Activated CD4-positive, alpha-beta T cell treated with anti-CD3 and anti-CD28 coated beads, Interleukin-2, amount 50 U/mL, for 48 hours (primary cell): Measurements from ENCODE around the gene SLC38A3.
A peak's percentile ranks its signal among the peaks of the same experiment; 100 is the strongest.
"Not testable (repeated sequence)": the region's sequence is repeated elsewhere in the genome, so short reads cannot be mapped to it uniquely, and the experiment has no call there.

Experiments used
- DNase-seq, 2 experiments: peaks; one replicate each; pipeline ENCODE4 v3.0.0-alpha.2; 2020

The SLC38A3 gene

DNA sequence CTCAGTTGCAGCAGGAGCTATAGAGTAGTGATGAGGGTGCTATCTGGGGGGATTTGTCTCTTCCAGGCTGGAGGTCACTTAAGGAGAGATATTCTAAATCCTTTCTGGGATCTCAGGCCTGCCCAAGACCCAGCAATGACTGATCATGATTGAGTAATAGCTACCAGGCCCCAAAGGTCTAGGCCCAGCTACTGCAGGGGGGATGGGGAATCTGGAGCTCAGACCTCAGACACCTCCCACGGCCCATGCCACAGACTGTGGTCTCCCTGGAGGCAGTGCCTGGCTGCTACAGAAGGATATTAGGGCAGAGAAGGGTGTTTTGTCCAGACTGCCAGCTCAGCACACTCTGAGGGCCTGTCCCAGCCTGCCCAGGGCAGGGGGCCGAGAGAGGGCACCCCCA, 6.9 kb downstream of the SLC38A3 start:
- peak; percentile 33 to 47 for DNase-seq

DNA sequence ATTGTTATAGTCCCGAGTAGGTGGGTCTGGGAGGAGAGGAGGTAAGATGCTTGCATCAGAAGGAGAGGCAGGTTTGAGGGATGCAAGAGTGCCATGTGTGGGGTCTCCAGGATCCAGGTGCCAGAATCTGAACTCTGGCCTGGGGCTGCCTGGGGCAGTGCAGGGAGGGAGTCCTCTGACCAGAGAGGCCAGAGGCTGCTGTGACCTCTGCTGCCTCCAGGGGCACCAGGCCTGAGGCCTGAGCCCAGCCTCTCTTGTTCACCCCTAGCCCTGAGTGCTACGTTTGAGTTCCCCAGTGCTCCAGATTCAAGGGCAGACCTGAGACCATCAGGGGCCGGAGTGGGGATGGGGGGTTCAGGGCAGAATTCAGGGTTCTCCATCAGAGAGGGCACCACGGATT, 7.4 kb downstream of the SLC38A3 start:
- DNase-seq = no peak

DNA sequence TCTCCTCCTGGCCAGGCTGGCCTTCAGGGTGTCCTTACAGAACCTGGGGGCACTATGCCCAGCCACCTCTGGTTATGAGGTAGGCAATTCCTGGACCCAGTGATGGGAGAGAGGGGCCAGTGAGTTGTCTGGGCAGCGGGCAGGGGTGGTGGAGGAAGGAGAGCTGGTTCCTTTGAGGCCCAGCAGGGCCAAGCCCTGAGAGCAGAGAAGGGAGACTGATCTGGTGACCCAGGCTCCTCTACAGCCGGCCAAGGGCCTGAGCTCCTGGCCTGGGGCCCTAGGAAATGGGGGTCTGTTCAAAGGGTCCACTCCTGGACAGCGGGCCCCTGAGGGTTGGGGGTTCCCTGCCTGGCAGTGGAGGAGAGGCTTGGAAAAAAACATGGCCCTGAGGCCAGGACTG, 7.9 kb downstream of the SLC38A3 start:
- DNase-seq = no peak

DNA sequence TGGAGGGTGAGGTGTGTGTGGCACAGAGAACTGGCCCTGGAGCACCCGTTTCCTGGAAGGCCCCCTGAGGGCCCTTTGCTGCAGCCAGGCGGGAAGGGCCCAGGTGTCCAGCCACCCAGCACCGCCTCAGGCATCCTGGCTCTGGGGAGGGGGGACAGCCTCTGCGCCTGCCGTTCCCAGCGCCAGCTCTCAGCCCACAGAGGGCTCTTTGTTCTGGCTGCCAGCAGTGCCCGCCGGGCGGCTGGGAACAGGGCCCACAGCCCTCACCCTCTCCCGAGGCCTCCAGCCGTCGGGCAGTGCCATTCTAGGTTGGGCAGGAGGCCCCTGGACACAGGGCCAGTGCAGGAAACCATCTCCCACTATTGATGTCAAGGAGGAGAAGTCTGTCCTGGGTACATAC, 8.3 kb downstream of the SLC38A3 start:
- DNase-seq = no peak

DNA sequence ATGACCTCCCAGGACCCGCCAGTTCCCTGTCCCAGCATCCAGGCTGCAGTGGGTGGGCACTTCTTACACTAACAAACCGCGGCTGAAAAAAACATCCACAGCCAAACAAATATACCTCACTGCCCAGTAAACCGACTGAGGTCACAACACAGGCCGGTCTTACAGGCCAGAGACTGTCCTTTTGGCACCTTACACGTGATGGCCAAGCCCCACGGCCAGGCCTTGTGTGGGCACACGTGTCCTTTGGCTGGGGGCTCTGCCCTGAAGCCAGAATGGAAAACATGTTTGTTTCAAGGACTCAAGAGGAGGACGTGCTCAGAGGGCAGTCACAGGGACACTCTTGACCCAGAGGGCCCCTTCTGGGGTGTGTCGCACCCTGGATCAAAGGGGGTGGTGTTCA, 9.8 kb downstream of the SLC38A3 start:
- DNase-seq = no peak

DNA sequence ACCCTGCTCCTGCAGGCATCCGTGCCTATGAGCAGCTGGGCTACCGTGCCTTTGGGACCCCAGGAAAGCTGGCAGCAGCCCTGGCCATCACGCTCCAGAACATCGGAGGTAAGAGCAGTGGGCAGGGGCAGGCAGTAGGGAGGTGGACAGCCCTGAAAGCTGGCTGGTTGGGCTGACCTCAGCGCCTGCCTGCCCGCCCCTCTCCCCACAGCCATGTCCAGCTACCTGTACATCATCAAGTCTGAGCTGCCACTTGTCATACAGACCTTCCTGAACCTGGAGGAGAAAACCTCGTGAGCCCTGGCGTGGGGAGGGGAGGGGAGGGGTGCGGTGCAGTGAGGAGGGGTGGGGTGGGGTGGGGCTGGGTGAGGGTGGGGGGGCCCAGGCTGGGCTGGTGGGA, 10.5 kb downstream of the SLC38A3 start:
- DNase-seq = no peak

DNA sequence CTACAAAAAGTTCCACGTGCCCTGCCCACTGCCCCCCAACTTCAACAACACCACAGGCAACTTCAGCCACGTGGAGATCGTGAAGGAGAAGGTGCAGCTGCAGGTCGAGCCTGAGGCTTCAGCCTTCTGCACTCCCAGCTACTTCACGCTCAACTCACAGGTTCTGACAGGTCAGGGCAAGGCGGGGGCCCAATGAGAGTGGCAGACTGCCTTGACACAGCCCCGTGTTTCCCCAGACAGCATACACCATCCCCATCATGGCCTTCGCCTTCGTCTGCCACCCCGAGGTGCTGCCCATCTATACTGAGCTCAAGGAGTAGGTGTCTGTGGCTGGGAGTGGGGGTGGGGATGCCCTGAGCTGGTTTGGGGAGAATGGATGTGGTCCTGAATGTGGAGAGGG, 12.6 kb downstream of the SLC38A3 start:
- DNase-seq = no peak

DNA sequence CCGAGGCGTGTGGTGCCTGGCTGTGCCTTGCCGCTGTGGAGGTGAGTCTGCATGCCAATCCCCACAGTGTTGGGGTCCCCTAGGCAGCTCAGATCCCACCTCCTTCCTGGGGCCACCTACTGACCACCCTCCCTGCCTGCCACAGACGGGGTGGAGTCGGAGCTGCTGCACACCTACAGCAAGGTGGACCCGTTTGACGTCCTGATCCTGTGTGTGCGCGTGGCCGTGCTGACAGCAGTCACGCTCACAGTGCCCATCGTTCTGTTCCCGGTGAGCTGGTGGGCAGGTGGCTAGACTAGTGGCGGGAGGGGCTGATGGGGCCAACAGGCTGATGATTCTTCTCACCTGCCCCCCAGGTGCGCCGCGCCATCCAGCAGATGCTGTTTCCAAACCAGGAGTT, 13.4 kb downstream of the SLC38A3 start:
- no peak for DNase-seq

DNA sequence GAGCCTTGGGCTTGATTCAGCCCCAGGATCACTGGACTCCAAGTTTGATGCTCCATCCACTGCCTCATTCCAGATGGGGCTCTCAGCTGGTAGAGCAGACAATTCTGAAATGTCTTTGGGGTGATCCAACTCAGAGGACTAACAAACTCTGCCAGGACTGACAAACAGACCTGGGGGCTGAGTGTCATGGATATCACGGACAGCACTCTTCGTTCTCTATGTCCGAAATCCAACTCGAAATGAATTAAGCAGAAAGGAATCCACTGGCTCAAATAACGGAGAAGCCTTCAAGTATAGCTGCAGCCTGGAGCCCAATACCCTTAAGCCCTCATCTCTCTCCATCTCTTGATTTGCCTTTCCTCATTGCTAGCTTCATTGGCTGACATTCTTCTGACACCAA, 14.2 kb downstream of the SLC38A3 start:
- DNase-seq = no peak

DNA sequence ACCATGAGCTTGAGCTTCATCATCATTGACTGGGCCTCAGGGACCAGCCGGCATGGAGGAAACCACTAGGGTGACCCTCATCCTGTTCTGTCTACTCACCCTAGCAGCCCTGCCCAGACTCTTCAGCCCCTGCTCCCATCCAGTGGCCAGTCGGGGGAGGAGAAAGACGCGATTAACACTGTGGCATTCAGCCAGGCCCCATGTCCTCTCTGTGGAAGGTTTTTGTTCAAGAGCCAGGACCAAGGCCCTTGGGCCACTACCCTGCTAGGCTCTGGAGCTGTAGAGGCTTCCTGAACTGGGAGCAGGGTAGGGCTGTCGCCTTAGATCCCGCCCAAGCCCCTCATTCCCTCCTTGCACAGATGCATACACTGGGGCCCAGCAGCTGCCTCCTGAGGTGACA, 15.0 kb downstream of the SLC38A3 start:
- no peak for DNase-seq

DNA sequence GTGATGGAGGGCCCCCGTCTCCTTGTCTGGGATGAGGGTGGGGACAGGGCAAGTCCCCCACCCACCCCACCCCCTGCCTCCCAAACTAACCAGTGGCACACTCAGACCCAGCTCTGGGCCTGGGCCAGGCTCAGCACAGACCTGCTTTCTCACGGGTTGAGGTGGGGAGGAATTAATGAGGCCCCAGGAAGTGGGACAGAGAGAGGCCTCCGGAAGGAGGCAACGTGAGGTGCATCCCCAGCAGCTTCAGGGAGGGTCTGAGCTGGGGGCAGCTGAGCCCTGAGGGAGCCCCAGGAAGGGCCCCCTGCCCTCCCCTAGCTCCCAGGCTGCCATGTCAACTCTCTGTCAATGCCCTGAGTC, 16.0 kb downstream of the SLC38A3 start:
- no peak for DNase-seq

DNA sequence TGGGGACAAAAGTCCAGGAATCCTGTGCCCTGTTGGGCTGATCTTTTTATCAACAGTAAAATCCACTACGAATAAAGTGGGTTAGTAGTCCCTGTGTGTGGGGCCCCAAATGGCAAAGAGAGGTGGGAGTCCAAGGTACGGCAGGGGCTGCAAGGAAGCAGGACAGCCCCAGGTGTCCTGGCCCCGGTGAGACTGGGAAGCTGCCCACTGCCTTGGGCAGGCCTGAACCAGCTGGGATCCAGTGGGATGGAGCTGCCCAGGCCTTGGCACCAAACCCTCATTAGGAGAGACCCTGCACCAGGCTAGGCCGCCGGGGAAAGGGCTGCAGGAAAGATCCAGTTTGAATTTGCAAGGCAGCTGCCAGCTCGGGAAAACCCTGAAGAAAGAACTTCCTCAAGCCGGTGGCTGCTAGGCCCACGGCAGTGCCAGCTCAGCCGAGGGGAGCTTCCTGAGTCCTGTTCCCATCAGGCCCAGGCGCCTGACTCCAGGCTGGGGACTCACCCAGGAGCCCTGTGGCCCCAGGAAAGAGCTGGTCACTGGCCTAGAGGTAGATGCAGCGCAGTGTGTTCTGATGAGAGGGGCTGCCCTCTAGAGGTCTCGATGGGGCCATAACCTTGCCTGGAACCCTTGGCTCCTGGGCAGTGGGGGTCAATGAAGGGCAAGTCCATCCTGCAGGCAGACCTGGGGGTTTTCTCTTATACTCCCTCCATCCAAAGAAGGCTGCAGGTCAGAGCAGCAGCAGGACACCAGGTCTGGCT, 16.5 kb downstream of the SLC38A3 start:
- no peak for DNase-seq

DNA sequence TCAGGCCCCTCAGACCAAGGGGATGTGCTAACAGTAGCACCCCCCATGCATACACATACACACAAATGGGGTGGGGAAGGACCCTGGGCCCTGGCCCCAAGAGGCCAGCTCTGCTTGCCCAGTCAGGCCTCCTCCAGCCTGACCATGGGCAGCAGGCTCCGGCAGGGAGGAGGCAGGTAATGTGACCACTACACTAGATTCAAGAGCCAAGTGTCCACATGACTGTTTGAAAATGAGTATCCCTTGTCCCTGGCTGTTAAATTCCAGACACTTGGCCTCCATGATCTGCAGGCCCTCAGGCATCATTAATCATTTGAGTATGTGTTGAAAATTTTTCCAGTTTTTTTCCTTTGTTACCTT, 17.1 kb downstream of the SLC38A3 start:
- DNase-seq = no peak

DNA sequence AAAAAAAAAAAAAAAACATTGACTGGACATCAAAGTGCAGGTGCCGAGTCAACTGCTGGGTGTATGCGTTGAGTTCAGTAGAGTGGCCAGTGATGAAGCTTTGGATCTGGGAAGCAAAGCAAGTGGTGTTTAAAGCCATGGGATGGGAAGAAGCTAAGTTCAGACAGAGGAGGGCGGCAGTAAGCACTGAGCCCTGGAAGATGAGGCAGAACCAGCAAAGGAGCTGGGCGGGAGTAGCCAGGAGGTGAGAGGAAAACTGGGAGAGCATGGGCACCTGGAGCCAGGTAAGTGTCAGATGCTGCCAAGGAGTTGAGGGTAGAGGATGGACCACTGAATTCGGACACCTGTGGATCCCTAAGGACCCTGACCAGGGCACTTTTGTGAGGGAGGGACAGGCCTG, 19.6 kb downstream of the SLC38A3 start:
- DNase-seq = no peak

DNA sequence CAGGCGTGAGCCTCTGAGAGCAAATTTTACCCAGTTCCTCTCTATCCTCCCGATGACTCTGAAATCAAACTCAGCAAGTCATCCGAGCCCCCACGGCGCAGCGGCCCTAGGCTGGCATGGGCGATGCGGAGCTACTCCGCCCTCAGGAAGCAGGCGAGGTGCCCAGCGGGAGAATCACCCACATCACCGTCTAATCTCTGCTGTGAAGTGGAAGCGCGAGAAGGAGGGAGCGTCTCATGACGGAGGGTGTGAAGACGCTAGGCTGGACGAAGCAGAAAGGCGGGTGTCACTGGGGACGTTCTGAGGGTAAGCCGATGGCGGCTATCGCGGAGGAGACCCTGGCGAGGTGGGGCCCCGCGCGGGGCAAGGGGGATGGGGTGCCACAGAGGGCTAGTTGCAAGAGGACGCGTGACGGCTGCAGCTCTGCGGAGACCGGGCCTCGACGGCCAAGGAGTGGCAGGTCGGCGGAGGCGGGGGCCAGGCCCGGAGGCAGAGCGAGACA, 21.9 kb downstream of the SLC38A3 start:
- DNase-seq = peak; percentile 51 to 65

DNA sequence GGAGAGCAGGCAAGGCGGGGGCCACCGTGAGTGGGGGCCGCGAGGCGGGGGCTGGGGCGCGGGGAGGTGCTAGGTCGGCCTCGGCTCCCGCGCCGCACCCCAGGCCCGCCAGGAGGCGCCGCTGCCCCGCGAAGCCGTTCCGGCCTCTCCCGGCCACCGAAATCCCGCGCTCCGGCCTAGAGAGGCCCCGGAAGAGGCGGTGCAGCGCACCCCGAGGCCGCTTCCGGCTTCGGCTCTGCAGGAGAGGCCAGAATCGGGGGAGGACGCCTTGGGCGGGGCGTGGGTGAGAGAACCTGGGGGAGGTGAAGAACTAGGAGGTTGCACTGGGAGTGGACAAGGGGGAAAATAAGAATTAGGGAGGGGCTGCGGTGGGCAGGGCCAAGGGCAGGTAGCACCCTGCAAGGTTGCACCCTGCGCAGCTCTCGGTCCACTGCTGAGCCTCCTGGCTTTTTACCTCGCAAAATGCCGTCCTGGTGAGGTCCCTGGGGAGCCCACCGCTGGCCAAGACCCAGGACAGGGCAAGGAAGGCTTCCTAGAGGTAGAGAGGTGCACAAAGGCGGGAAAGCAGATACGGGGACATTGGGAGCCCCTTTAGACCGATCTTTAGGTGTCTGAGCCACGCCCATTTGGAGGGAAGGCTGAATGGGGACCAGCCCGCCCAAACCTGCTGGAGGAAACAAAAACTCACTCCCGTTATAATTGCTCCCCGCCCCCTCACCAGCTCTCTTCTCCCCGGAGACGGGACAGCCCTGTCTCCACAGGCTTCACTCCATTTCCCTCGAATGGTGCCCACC, 22.5 kb downstream of the SLC38A3 start:
- peak; percentile 89 to 91 for DNase-seq

DNA sequence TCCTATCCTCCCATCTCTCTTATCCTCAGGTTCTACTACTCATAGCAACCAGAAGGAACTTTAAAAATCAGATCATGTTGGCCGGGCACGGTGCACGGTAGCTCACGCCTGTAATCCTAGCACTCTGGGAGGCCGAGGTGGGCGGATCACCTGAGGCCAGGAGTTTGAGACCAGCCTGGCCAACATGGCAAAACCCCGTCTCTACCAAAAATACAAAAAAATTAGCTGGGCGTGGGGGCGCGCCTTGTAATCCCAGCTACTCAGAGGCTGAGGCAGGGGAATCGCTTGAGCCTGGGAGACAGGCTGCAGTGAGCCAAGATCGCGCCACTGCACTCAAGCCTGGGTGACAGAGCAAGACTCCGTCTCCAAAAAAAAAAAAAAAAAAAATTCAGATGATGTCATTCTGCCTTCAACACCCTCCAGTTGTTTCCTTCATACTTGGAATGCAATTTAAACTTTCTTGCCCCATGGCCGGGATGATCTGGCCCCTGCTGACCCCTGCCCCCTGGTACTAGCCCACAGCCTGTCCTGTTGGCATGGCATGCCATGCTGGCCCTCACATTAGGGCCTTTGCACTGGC, 23.2 kb downstream of the SLC38A3 start:
- DNase-seq = not testable (repeated sequence)

DNA sequence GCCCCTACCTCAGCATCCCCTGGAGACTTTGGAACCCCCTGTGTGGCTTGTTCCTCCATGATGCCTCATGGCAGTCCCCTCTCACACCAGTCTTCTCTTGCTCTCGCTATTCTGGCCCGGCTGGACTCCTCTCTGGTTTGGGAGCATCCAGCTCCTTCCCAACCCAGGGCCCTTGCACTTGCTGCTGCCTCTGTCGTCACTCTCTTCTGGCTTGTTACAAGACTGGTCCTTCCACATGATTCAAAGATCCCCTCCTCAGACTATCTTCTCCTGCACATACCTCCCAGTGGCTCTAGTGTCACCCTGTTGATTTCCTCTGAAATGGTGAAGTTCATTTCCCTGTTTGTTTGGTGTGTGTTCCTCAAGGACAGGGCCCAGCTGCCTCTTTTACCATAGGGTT, 24.4 kb downstream of the SLC38A3 start:
- no peak for DNase-seq

DNA sequence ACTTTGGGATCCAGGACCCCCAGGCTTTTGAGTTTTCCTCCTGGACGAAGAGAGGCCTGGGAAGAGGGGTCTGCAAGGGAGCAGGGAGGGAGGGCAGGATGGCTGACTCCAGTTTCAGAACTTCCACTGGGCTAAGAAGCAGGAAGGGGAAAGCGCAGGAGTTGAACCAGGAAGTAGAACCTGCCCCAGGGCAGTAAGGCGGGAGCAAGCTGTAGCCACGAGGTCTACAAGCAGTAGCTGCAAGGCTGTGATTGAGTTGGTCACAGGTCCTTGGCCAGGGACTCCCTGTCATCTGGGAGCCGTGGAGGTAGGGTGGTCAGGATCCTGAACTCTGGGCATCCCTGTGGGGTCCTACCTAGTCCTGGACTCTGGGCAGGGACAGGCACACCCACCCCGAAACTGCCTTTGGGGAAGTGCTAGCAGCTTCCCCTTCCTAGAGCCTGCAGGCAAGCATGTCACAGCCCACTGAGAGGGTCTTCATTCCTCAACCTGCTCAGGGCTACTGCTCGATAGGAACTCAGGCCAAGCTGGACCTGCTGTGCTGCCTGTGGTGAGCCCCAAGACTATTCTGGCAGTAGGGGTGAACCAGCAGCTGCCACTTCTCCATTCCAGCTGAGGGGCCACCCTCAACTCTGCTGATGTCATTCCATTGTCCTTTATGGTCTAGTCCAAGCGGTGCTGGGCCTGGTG, 25.2 kb downstream of the SLC38A3 start:
- DNase-seq = no peak

DNA sequence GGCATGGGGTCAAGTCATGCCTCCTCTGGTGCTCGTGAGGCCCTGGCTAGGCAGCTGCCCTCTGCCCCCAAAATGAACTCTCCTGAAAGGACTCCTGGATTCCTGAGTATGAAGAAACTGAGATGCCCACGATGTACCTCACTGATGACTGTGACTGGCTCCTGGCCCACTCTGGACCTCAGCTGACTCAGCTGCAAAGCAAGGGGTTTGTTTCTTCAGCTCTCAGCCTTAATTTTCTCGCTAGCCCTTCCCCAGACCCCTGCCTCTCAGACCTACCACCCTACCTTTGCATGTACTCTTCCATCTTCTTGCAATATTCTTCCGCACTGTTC, 25.7 kb downstream of the SLC38A3 start:
- no peak for DNase-seq

DNA sequence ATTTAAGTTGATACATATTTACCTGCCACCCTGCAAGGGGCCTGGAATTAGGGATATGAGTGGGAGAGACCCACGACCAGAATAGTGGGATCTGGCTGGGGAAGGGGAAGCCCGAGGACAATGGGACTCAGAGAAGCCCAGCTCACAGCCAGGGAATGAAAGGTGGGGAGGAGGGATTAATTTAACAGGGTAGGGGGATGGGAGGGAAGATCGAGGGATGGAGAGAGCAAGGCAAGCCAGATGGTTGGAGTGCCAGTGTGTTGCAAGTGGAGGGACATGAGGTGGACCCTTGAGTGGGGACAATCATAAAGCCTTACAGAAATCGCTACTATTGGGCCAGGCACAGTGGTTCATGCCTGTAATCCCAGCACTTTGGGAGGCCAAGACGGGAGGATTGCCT, 26.5 kb downstream of the SLC38A3 start:
- no peak for DNase-seq

DNA sequence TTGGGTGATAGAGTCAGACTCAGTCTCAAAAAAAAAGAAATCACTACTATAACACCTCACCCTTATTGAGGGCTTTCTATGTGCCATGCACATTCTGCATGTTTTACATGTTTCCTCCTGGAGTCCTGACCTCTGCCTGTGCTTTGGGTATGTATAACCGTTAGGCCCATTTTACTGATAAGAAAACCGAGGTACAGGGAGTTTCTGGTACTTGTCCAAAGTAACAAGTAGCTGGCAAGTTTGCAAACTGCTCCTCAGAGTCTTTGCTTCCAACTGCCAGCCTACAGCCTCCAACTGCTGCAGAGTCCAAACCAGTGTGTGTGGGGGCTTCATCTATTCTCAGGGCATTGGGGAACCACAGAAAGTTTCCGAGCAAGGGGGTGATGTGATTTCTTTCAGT, 27.2 kb downstream of the SLC38A3 start:
- no peak for DNase-seq

DNA sequence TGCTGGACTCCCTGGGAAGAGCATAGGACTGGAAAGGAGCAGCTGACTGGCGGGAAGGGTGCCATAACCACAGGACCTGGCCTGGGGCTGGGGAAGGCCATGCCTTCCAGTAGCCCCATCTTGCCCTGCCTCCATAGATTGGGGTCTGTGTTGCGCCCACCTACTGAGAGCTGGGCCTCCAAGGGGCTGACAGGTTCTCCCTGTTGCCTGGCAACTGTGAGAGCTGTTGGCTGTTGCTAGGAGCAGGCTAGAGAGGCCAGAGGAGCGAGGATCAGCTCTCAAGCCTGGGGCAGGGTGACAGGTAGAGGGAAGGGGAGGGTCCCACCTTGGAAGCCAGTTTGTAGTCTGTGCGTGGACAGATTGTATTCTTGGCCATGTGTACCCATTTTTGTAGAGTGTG, 28.1 kb downstream of the SLC38A3 start:
- DNase-seq = no peak
